GM21737 (cell line): Measurements from ENCODE around the gene SLC39A13.
A peak's percentile ranks its signal among the peaks of the same experiment; 100 is the strongest.

Source experiments
- ATAC-seq: cut with Tn5 transposase; IDR thresholded peaks from one replicate; pipeline ENCODE4 v1.9.1; 2021; ENCODE audit warnings: mild to moderate bottlenecking, moderate library complexity; ENCODE audit not compliant: unreplicated experiment

Gene SLC39A13

DNA sequence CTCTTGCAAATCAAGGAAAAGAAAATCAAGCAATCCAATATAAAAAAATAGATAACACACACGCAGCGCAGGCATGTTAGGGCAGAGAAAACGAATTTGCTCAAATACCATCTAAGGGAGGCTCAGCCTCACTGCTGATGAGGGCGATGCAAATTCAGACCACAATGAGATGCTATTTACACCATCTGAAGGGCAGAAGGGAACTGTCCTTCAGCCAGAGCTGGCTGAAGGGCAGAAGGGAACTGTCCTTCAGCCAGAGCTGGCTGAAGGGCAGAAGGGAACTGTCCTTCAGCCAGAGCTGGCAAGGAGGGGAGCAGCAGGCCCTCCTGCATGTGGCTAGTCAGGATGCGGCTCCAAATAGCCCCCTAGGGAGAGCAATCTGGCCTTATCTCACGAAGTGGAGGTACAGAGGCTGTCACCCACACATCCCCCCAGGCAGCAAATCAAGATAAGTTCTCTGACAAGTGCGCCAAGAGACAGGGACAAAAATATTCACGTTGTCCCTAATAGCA, 7.6 kb upstream of the SLC39A13 start:
- ATAC-seq: peak; percentile 67

DNA sequence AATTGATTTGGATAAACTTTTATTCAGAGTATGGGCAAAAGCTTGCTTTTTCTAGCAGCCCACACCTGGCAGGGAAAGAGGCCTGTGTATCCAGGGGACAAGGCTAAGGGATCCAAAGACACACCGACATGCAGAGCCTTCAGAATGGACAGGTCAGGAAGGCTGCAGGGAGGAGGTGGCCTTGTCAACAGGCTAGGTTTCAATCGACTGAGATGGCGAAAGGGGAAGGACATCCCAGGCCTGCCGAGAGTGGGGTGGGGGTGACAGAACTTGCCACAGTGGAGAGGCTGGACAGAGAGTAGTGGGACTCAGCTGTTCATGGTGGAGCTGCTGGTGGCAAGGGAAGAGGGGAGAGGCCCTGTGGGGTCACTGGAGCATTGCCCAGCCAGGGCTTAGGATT, 5.3 kb upstream of the SLC39A13 start:
- ATAC-seq: no peak

DNA sequence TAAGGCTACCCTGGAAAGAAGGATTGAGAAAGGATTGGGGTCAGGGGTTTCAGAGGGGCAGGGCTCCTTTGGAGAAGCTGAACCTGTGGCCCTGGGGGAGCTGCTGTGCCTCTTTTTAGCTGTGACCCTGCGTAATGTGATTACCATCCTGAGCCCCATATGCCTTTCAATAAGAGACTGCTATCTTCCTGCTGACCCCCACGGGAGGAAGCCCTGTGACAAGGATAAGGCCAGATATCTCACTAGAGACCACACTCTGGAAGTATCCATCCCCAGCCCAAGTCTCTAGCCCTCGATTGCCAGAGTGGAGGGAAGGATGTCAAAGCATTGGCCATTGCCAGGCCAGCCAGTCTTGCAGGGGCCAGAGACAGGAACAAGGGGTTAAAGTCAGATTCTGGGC, 4.8 kb upstream of the SLC39A13 start:
- ATAC-seq: no peak

DNA sequence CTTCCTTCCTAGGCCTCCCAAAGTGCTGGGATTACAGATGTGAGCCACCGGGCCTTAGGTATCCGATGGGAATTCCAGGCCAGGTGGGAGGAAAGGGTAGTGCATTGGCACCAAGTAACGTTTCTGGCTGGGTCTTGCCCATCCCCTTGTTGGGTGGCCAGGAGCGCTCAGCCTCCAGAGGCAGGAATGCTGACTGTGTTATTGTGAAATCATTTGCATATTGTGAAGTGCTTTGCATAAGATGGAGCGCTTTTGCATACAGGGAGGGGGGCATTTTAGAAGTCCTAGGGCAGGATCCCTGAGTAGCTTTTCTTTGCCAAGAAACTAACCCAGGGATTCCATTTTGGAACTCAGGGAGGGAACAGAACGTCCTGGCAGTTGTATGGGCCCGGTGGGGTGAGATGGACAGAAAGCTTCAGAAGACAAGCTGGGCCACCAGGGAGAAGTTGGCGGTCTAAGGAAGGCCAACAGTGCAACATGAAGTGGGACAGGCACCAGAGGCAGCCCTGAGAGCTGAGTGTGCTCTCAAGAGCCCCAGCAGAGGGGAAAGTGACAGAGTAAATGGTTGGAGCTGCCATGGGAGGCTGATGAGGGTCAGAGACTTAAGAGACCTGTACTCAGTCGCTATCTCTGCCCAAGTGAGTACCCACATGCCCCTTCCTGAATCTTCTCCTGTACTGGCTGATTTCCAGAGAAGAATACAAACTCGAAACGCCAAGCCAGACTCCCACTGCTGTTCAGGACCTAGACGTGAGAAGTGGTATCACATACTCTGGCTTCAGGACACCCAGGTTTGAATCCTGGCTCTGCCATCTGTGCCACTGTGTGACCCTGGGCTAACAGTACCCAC, 1.3 kb upstream of the SLC39A13 start:
- ATAC-seq: no peak

DNA sequence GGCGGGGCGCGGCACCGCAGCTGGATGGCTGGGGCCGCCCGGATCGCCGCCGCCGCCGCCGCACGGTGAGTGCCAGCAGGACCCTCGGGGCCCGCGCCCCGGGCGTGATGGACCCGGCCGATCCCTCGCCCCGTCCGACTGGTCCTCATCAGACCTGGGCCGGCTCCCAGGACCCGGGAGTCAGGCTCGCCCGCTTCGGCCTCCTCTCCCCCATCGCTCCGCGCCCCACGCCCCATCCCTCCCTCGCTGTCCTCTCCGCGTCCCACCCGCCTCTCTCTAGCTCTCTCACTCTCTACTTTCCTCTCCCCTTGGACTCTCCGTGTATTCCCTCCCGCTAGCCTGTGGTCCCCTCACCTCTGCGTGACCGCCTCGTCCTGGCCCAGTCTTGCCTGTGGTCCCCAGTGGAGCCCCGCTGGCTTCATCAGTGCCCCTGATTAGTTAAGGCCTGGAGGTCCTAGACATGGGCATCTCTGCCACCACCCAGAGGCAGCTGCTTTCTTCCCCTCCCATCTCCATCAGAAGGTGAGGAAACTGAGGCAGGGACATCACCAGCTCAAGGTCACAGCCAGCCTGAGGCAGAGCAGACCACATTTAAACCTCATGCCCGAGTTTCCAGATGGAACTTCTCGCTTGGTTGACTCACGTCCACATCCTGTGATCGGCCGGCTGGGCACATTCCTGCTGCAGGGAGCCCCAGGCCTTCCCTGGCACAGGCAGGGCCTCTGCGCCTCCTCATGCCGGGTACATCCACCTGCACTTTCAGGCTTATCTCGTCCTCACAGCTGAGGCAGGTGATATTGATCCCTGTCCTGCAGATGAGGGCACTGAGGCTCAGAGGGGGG, 429 bp downstream of the SLC39A13 start:
- no peak for ATAC-seq

DNA sequence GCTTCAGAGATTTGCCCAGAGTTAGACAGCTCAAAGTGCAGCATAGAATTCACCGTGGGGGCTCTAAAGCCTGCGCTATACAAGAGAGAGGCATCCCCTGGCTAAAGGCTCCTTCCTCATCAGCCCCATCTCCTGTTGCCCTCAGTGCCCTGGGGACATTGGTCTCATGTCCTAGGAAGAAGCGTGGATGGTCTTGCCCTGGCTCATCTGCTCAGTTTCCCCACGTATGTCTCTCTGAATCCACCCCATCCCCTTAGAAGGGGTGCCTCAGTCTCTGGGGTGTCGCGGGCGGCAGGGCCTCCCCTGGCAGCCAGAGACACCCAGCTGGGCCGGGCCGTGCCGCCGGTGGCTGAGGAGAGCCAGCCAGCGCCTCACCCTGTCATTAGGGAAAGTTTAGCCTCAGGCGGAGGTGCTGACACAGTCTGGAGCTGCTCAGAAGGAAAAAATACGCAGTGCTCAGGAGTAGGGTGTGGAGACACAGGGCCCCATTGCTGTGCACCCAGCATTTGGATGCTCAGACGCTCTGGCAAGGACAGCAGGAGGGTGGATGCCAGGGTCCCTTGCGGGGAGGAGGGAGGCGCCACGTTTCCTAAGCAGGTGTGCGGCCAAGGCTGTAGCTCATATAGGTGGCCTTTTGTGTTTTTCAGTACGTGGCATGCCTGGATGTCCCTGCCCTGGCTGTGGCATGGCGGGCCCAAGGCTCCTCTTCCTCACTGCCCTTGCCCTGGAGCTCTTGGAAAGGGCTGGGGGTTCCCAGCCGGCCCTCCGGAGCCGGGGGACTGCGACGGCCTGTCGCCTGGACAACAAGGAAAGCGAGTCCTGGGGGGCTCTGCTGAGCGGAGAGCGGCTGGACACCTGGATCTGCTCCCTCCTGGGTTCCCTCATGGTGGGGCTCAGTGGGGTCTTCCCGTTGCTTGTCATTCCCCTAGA, 1.3 kb downstream of the SLC39A13 start:
- no peak for ATAC-seq

DNA sequence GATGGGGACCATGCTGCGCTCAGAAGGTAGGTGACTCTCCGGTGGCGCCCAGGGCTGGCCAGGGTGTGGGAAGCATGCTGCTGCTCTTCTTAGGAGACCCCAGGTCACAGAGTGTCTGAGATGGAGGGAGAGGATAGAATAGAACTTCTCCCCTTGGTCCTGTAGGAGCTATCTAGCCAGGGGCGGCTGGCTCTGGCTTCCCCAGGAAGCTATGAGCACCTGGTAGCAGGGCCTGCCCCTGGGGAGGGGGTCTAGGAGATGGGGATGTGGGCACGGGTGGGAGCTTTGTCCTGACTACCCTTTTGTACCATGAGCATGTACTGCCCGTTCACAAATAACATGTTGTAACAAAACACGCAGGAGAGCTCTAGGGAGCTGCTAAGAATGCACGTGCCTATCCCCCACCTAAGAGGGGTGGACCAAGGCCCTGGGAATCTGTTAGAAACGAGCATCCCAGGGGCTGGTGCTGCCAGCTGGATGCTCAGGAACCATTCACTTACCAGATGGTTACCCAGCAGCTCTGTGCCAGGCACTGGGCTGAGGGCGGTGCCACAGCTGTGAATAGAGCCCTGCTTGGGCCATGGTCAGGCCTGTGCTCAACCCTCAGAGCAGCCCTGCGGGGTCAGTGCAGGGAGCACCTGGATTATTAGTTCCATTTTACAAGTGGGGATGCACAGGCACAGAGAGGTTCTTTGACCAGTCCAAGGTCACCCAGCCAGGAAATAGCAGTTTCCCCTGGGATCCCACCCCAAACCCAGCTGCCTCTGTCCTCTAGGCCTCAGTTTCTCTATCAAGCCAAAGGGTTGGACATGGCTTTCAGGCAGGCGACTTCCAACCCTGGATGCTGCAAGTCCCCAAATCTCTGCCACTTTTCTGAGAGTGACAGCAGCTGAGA, 2.2 kb downstream of the SLC39A13 start:
- ATAC-seq: no peak

DNA sequence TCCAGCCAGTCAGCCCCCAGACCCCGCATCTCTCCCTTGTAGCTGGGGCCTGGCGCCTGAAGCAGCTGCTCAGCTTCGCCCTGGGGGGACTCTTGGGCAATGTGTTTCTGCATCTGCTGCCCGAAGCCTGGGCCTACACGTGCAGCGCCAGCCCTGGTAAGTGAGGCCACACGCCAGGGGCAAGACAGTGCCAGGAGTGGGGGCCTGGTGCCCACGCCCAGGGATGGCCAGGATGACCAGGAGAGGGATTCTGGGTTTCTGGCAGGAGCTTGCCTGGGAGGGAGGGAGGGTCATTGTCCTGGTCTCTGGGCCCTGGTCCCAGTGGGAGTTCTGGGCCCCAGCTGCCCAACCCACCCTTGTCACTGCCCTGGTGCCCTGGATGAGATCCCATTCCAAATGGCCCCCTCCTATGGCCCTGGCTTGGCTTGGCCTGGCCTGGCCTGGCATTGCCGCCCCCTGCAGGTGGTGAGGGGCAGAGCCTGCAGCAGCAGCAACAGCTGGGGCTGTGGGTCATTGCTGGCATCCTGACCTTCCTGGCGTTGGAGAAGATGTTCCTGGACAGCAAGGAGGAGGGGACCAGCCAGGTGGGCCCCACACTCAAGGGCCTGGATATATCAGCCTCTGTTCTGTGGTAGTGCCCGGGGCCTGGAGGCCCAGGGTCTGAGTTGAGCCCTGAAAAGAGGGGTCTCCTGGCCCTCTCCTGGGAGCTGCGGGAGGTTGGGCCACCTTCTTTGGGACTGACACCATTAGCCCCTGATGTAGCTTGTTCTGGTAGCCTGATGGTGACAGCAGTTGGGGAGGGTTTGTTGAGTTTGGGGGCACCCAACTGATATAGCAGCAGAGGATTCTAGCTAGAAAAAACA, 3.7 kb downstream of the SLC39A13 start:
- ATAC-seq: no peak

DNA sequence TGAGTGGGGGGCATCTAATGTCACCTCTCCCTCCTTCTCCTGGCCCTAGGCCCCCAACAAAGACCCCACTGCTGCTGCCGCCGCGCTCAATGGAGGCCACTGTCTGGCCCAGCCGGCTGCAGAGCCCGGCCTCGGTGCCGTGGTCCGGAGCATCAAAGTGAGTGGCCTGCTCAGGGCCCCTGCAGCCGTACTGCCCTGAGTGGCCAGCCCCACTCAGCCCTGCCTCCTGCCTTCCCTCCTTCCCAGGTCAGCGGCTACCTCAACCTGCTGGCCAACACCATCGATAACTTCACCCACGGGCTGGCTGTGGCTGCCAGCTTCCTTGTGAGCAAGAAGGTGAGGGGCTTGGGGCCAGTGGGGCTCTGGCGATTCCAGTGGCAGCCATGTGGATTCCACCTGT, 5.0 kb downstream of the SLC39A13 start:
- no peak for ATAC-seq

DNA sequence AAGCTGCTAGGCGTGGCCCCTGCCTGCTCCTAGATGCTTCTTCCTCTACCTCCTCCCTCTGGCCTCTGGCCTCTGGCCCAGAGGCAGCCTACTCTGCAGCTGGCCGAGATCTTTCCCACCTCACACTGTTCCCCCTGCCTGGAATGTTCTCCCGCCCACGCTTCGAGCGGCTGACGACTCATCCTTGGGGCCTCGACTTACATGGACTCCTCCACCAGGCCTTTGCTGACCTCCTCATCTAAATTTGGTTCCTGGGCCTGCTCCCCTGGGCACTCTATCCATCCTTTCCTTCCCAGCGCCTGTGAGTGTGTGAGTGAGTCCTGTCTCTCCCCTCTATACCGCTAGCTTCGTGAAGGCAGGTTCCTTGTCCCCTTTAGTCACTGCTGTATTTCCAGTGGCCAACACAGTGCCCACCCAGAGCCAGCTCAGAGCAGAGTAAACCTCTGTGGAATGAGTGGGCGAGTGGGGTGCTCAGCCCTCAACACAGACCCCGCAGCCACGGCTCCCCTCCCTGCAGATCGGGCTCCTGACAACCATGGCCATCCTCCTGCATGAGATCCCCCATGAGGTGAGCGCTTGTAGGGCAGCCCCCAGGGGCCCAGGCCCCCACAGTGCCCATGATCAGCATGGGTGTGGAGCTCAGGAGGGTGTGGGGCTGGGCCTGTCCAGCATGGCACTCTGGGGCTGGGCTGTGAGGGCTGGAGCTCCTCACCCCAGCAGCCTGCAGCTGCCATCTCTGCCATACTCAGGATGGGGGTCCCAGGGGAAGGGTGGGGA, 5.7 kb downstream of the SLC39A13 start:
- ATAC-seq: no peak

DNA sequence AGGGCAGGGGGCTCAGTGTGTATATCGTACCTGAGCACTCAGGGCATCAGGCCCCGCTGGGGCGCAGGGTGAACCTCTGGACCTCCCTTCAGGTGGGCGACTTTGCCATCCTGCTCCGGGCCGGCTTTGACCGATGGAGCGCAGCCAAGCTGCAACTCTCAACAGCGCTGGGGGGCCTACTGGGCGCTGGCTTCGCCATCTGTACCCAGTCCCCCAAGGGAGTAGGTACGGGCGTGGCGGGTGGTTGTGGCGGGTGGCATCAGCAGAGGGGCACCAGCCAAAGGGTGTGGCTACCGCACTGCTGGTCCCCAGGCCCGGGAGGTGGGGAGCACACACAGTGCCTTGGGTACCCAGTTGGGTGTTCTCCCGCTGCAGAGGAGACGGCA, 6.3 kb downstream of the SLC39A13 start:
- ATAC-seq: no peak

DNA sequence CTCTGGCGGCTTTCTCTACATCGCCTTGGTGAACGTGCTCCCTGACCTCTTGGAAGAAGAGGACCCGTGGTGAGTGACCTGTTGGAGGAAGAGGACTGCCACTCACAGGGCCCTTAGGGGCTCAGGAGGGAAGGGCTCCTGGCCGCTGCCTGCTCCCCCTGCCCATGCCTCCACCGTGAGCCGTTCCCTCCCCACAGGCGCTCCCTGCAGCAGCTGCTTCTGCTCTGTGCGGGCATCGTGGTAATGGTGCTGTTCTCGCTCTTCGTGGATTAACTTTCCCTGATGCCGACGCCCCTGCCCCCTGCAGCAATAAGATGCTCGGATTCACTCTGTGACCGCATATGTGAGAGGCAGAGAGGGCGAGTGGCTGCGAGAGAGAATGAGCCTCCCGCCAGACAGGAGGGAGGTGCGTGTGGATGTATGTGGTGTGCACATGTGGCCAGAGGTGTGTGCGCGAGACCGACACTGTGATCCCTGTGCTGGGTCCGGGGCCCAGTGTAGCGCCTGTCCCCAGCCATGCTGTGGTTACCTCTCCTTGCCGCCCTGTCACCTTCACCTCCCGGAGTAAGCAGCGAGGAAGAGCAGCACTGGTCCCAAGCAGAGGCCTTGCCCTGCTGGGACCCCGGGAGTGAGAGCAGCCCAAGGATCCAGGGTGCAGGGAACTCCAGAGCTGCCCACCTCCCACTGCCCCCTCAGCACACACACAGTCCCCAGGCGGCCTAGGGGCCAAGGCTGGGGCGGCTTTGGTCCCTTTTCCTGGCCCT, 6.9 kb downstream of the SLC39A13 start:
- ATAC-seq: no peak

DNA sequence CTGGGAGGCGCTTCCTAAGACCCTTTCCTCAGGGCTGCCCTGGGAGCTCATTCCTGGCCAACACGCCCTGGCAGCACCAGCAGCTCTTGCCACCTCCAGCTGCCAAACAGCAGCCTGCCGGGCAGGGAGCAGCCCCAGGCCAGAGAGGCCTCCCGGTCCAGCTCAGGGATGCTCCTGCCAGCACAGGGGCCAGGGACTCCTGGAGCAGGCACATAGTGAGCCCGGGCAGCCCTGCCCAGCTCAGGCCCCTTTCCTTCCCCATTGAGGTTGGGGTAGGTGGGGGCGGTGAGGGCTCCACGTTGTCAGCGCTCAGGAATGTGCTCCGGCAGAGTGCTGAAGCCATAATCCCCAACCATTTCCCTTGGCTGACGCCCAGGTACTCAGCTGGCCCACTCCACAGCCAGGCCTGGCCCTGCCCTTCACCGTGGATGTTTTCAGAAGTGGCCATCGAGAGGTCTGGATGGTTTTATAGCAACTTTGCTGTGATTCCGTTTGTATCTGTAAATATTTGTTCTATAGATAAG, 7.6 kb downstream of the SLC39A13 start:
- ATAC-seq: no peak

DNA sequence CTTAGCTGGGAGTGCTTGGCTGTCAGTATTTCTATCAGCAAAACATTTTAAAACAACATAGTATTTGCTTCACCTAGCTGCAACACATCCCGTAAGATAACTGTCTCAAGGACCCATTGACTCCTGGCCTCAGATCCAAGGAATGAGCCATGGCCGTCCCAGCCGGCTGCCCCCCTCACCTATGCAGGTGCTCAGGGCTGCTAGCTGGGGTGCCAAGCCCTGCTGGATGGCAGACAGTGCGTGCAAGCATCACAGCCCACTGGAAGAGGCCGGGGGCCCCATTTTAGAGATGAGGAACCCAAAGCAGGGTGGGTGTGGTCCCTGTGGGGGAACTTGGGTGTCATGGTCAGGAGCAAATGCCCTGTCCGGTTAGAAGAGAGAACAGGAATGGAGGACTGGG, 9.3 kb downstream of the SLC39A13 start:
- no peak for ATAC-seq

DNA sequence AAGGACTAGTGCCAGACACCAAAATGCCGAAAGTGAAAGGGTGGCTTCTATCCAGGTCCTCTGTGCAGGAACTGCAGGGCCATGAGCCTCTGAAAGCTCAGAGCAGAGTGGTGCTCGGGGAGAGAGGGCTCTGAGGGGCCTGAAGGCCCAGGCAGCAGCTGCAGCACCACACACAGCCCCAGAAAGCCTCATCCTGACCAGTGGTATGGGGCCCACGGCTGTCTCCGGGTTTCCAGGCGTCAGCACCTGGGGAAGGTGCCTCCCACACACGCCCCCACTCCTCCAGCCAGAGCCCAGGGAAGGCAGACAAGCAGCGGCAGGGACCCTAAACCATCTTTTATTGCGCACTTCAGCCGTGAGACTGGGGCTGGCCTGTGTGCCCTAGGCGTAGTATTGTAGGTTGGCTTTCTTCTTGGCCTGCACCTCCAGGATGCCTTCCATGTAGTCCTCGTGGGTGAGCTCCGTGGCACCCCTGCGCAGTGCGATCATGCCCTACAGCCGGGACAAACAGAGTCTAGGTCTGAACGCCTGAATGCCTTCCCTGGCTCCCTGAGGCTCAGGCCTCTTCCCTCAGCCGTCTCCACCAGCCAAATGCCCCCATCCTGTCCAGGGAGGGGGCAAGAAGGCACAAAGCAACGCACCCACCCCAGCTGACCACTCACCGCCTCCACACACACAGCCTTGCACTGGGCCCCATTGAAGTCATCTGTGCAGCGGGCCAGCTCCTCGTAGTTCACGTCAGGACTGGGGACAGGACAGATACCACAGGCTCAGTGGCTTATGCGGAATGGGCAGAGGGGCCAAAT, 10.3 kb downstream of the SLC39A13 start:
- no peak for ATAC-seq

DNA sequence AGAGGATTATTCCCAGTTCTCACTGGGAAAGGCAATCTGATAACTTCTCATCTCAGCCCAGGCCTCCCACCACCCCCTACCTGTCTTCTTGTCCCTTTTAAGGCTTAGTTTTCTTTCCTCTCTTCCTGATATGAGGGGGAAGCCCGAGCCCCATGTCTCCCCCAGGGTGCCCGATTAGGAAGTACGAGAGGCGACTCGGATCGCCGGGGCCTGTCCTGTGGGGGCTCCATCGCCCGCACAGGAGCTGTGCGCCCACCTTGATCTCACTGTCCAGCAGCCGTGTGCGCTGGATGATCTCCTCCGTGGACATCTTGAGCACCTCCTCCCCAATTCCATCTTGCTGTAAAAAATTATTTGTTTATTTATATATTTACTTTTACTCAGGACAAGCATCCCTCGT, 17.2 kb downstream of the SLC39A13 start:
- no peak for ATAC-seq
